ENCODE data around the gene ZNF124. TPM values are rescaled to one million over a fixed set of nuclear protein-coding genes. Genes with fewer than 3 reads are reported as not detected.

Gene ZNF124
- total and polyA plus RNA-seq, 9 donors, result 4.2 to 57.6 (median 6.7) TPM

Other genes with a start within 250 kb of the ZNF124 start
- gene AHCTF1, start 240.1 kb downstream of the ZNF124 start, total RNA-seq, result 21.1 TPM
- 10 to 100 TPM; 22.9 to 35.9 (median 28.9) TPM for gene AHCTF1, start 240.1 kb downstream of the ZNF124 start, polyA plus RNA-seq (ENCODE audit: insufficient read depth in 1 of 8, insufficient read length in 8 of 8, low replicate concordance in 1 of 8)
- gene ZNF695, start 164.0 kb downstream of the ZNF124 start, total RNA-seq, result 1.6 TPM
- gene ZNF695, start 164.0 kb downstream of the ZNF124 start, polyA plus RNA-seq (ENCODE audit: insufficient read depth in 1 of 8, insufficient read length in 8 of 8, low replicate concordance in 1 of 8), result 1 to 10 TPM; 1.2 to 2.1 (median 1.9) TPM
- 3.5 TPM for gene ZNF670, start 93.2 kb downstream of the ZNF124 start, total RNA-seq
- gene ZNF670, start 93.2 kb downstream of the ZNF124 start, polyA plus RNA-seq (ENCODE audit: insufficient read depth in 1 of 8, insufficient read length in 8 of 8, low replicate concordance in 1 of 8), result 1 to 10 TPM; 2.1 to 3.4 (median 3.1) TPM
- gene ZNF669, start 67.7 kb downstream of the ZNF124 start, total RNA-seq, result 7.0 TPM
- 1 to 10 TPM; 4.5 to 7.6 (median 6.0) TPM for gene ZNF669, start 67.7 kb downstream of the ZNF124 start, polyA plus RNA-seq (ENCODE audit: insufficient read depth in 1 of 8, insufficient read length in 8 of 8, low replicate concordance in 1 of 8)
- not detected for gene VN1R5, start 84.1 kb upstream of the ZNF124 start, total RNA-seq
- not detected for gene VN1R5, start 84.1 kb upstream of the ZNF124 start, polyA plus RNA-seq (ENCODE audit: insufficient read depth in 1 of 8, insufficient read length in 8 of 8, low replicate concordance in 1 of 8)
- 21.4 TPM for gene ZNF496, start 159.8 kb upstream of the ZNF124 start, total RNA-seq
- gene ZNF496, start 159.8 kb upstream of the ZNF124 start, polyA plus RNA-seq (ENCODE audit: insufficient read depth in 1 of 8, insufficient read length in 8 of 8, low replicate concordance in 1 of 8), result 10 to 100 TPM; 28.2 to 34.0 (median 29.8) TPM
- gene NLRP3, start 244.2 kb upstream of the ZNF124 start, total RNA-seq, result 1.4 TPM
- gene NLRP3, start 244.2 kb upstream of the ZNF124 start, polyA plus RNA-seq (ENCODE audit: insufficient read depth in 1 of 8, insufficient read length in 8 of 8, low replicate concordance in 1 of 8), result 1 to 10 TPM in 4 of 8 donors, under 1 TPM in 4; 0.65 to 1.6 (median 0.95) TPM